HG02588 (cell line): ENCODE results near the gene COPZ2.
"Not testable (repeated sequence)": the region's sequence is repeated elsewhere in the genome, so short reads cannot be mapped to it uniquely, and the experiment has no call there.

ENCODE experiments used
- ATAC-seq: cut with Tn5 transposase; IDR thresholded peaks from one replicate; pipeline ENCODE4 v1.9.1; 2021; ENCODE audit warnings: mild to moderate bottlenecking, moderate library complexity; ENCODE audit not compliant: unreplicated experiment

The COPZ2 gene

GRCh38 chr17:48031966-48032365 lies 5.6 kb downstream of the COPZ2 start:
- ATAC-seq: no peak

- ATAC-seq: no peak
Observed at GRCh38 chr17:48030531-48030930, 7.1 kb downstream of the COPZ2 start.

DNA sequence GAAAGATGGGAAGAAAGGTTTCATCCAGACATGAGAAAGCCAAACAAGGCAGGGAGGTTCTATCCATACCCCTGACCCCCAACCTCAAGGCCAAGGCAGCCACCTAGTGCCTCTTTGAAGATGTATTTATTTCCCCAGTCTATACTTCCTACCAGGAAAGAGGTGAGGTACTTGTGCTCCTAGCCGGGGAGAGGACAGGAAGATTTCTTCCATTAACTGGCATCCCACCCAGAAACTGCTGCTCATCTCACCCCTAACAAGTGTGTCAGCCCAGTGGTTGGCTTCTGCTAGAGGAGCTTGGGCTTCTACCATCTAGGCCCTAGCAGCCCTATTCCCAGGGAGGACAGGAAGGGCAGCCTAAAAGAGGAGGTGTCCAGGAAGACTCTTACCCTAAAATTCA lies 8.9 kb downstream of the COPZ2 start:
- no peak for ATAC-seq

- ATAC-seq: no peak
Observed at GRCh38 chr17:48027322-48027981, 10.1 kb downstream of the COPZ2 start.

DNA sequence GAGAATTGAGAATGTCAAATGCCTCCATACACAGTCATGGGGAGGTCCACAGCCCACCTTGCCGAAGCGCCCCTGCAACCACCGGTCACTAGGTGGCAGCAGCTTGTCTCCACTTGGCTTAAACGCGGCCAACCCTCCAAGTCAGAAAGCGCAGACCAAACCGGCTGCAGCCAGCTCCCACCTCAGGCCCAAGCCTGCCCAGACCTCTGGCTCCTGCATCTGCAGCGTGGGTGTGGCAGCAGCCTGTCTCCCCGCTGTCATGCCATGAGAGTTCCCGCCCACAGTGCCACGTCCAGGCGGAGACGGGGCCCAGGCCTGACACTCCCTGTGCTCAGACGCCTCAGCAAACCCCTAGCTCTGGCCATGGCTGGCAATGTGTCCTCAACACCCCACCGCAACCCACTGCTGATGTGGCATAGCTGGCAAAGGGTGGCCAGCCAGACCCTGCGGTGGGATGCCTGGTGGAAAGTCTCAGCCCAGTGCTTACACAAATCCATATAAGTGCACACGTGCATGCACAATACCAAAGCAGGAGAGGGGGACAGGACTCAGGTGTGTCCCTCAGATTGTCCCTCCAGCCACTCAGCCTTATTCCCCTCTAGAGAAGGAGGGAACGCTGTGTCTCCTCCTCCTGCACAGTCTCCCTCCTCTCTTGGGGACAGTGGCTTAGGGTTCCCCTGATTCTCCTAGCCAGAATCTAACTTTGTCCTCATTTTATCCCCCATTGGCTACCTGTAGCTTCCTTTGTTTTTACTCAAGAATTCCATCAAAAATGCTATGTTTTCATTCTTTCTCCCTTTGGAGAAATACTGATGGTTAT lies 10.9 kb downstream of the COPZ2 start:
- ATAC-seq: no peak

GRCh38 chr17:48025904-48026501 lies 11.6 kb downstream of the COPZ2 start:
- ATAC-seq: no peak

- peak; percentile 87 for ATAC-seq
Observed at GRCh38 chr17:48025040-48025903, 12.3 kb downstream of the COPZ2 start.

- no peak for ATAC-seq
Observed at GRCh38 chr17:48024149-48025039, 13.2 kb downstream of the COPZ2 start.

DNA sequence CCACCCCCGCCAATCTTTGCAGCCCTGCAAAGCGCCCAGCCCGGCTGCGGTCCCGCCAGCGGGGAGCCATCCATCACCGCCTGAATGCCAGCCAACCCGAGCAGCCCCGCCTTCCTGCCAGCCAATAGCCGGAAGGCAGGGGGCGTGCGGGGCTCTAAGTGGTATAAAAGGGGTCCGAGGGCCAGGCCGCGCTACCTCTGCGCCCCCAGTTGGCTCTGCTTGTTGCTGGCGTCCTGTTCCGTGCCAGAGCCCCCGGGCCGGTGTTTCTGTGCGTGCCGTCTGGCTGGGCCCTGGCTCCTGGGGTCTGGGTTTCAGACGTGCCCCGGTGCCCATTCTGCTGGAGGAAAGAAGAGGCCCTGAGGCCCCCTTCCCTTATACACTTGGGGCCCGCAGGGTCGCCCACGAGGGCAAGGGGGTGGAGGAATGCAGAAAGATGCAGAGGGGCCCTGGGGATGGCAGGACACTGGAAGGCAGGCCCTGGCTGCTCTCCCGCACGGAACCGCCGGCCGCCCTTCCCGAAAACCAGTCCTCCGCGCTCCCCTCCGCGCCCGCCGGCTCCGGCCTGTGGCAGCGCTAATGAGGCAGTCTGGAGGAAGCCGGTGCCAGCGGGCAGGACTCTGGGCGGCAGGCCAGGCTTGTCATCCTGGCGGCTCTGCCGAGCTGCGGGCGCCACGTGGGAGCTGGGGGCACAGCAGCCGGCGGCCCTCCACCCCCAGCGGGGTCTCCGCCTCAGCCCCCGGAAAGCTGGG lies 14.0 kb downstream of the COPZ2 start:
- no peak for ATAC-seq

DNA sequence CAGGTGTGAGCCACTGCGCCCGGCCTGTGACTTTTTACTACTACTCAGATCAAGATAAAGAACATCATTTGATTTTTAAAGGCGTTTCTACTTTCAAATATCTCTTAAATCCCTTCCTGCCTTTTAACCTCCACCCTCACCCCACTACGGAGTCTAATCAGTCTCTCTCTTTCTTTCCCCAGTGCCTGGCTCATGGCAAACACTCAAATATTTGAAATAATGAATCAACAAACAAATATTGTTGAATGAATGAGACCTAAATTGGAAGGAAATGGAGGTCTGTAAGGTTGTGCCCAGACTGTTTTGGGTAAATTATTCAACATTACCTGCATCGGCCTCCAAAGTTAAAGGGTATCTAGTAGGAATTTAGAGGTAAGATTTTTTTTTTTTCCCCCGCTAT lies 14.7 kb downstream of the COPZ2 start:
- no peak for ATAC-seq

DNA sequence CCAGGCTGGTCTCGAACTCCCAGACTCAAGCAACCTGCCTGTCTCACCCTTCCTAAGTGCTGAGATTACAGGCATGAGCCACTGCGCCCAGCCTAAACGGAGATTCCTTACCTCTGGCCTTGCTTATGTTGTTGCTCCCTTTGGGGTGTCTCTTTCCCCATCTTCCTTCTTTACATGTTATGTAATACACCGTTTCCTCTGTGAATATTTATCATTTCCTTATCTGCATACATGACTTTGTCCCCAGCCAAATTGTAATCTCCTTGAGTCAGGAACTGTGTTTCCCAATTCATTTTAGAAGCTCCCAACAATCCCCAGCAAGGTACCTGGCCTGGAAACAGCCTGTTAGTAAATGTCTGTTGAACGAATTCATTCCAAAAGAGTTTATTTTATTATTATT lies 15.7 kb downstream of the COPZ2 start:
- no peak for ATAC-seq

DNA sequence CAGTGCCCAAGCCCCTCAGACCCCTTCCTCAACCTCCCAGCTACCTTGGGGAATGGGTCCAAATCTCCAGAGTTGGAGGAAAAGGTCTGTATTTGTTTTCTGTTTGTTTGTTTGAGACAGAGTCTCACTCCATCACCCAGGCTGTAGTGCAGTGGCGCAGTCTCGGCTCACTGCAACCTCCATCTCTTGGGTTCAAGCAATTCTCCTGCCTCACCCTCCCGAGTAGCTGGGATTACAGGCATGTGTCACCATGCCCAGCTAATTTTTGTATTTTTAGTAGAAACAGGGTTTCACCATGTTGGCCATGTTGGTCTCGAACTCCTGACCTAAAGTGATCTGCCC lies 19.8 kb downstream of the COPZ2 start:
- not testable (repeated sequence) for ATAC-seq

DNA sequence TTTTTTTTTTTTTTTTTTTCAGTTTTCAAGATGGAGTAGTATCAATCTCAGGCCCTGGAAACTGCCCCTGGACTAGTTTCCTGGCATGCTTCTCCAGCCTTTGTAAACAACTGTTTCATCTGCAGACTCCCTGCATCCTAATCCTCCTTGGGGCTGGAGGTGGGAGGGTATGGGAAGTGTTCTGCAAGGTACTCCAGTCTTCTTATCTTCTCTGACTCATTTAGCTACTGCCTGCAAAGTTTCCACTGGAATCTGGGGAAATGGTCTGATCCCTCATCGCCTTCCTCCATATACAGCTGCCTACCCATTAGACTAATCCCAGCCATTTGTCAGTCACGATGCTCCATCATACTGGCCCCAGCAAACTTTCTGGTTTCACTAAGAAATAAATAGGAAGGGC lies 21.5 kb downstream of the COPZ2 start:
- ATAC-seq: no peak

DNA sequence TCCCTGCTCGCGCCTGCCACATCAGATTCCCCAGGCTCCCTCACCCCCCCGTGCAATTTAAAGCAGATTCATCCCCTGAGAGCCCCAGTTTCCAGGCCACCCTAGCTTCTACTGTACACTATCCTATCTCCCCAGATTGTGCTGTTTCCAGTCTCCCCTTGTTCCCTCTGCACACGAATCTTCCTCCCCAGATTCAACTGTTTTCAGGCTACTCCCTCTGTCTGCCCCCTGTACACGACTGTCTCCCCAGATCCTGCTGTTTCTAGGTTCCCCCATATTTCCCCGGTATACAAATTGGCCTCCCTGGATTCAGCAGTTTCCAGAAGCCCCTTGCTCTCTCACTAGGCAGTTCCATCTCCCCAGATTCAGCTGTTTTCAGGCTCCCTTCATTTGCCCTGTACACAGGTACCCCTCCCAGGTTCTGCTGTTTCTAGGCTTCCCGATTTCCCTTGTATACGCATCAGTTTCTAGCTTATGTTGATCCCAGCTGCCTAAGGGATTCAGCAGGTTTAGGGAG lies 22.9 kb downstream of the COPZ2 start:
- no peak for ATAC-seq

GRCh38 chr17:48013876-48014594 lies 23.6 kb downstream of the COPZ2 start:
- ATAC-seq: no peak

GRCh38 chr17:48012654-48013053 lies 24.9 kb downstream of the COPZ2 start:
- no peak for ATAC-seq

GRCh38 chr17:48012151-48012520 lies 25.5 kb downstream of the COPZ2 start:
- no peak for ATAC-seq

DNA sequence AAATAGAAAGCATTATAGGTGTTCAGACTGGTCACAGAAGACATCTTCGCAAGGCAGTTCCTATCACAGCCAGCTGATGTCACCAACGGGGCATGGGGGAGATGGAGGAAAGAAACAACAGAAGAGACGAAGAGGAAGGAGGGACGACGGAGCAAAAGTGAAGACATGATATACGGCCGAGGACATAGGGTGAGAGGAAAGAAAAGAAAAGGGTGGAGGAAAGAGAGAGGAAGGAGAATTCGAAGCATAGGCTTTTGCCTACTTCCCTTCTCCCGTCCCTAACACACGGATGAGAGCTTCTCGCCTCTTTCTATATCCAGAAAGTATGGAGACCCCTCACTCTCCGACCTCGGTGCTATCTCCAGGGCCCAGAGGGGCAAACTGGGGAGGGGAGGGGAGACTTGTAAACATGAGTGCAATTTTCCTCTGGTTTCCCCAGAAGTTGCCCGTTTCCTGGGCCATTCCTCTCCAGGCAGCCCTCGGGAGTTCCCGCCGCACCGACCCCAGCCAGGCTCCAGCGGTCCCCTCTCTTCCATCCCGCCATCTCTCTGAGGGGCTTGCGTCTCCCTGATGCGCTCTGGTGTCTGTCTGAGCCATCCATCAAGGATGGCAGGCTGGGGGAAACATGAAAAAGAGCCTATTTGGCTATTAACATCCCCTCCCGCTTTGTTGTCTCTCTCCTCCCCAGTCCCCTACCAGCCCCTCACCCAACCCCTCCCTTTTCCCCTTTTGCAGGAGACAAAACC lies 26.0 kb downstream of the COPZ2 start:
- no peak for ATAC-seq
